Activated CD4-positive, alpha-beta T cell treated with anti-CD3 and anti-CD28 coated beads, Interleukin-2, amount 50 U/mL, for 16 hours (primary cell): ENCODE results near the gene ZNF490.
"Not testable (repeated sequence)": the region's sequence is repeated elsewhere in the genome, so short reads cannot be mapped to it uniquely, and the experiment has no call there.

Experiments
- DNase-seq: peaks from one replicate; pipeline ENCODE4 v3.0.0-alpha.2; 2020

Gene ZNF490

DNA sequence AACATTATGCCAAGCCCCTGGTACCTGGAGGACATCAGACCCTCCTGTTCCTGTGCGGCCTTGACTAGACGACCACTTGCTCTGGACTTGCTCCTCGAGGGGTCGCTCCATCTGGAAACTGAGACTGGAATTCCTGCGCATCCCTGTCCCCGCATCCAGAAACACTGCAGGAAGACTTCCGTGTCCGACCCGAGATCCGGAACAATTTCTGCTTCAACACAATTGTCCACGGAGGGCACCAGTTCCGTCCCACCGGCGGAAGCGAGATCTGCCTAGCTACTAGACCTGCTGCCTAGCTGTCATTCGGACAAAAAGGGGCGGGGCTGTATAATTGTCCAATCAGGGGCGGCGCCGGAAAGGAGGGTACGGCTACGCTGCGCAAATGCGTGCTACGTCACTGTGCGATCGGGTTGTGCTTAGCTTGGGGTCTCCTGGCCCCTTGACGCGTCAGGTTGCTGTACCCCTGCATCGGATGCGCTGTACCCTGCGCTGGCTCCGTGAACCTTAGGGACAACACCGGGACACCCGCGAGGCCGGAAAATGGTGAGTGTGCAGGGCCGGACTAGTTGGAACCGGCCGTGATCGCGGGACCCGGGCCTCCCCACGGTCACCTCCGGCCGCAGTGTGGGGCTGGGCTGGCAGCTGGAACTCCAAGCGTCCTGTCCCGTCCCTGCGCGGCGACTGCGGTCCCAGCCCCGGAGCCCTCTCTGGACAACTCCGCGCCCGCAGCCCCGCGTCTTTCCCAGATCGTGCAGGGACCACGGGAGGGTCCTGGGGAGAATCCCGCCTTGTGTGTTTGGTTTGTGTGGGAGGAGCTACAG, at the start of gene ZNF490, which contains the start of gene ZNF791:
ZNF490 (minus strand) TSS at position 274 of the 821 bp plus-strand sequence; CDS start at position 141, 133 bp downstream.
ZNF791 (plus strand) TSS at position 381 of the 821 bp plus-strand sequence; CDS start at position 541, 160 bp downstream.
- DNase-seq = peak; percentile 99

DNA sequence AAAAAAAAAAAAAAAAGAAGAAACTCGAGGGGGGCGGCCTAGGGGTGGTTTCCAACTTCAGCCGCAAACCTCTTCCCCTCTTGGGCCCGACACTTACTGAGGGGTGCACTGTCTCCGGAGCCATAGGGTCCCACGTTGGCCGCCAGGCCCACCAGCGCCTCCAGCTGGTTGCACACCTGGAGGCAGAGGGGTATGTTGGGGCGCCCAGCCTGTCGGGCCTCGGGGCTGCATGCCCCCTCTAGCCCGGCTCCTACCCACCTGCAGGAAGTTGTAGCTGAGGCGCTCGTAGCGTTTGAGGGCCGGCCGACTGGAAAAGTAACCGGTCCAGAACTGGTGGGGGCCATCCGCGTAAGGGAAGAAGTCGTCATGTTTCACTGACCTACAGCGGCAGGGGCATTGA, 47.4 kb upstream of the ZNF490 start:
- no peak for DNase-seq

DNA sequence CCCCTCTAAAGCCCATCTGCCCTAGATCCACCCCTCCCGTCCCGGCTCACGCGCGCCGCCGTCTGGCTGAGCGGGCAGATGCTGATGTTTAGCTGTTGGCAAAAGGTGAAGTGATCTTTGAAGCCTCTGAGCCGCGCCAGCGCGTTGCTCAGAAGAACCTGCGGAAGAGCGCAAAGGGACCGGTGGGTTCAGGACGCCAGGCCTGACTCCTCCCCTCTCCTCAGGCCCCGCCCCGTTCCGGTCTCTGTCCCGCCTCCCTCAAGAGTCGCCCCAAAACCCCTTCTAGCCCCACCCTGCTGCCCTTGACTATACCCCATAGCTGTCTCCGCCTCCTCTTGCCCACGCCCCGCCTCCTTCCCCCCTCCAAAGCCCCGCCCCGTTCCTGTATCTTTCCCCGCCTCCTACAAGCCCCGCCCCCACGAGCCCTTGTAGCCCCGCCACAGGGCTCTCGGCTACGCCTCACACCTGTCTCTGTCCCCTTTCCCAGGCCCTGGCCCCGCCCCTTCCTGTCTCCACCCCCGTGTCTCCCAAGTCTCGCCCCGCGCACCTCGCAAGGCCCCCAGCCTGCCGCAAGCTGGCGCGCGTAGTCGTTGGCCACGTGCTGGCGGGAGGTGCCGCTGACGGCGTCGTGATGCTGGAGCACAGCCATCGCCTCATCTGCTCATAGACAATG, 46.4 kb upstream of the ZNF490 start:
- DNase-seq = no peak

DNA sequence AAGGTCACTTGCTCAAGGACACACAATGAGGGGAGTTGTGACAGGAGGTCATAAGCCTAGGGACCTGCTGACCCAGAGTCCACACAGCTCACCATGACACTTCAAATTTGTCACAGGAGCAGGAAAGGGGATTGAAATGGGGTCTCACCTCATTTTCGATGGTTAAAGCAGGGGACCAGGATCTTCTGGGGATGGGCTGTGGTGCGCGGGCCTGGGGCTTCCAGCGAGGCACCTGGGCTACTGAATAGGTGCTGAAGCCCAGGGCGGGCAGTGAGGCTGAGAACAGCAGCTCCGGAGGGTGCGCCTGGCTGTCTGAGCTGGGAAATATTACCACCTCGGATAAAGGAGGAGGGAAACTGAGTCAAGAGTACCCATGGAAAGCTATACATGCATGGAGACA, 44.9 kb upstream of the ZNF490 start:
- DNase-seq = no peak

DNA sequence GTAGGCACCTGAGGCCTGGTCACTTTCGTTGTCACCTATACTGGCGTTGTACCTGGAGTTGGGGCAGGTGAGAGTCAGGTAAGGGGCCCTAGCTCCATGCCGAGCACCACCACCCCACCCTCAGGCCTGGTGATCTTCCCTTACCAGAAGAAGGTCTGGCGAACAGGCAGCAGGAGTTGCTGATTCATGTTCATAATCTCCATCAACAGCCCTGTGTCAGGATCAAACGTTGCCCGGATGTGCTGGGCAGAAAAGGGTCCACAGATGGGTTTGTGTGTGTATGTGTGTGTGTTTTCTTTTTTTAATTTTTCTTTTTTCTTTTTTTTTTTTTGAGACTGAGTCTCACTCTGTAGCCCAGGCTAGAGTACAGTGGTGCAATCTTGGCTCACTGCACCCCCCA, 41.6 kb upstream of the ZNF490 start:
- no peak for DNase-seq

DNA sequence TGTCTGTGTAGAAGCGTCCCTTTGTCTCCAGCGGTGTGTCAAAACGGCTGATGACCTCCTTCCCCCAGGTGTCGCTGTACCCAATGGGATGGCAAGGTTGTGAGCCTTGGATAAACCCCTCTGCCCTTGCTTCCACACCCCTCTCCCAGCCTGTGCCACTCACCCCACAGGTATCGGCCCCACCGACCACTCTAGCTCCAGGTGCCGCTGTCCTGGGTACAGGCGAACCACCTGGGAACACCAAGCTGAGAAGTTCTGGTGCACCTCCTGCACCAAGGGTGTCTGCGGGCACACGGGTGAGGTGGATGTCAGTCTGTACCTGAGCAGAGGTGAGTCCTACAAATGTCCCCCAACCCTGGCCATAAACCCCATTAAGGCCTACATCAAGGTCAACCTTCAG, 39.3 kb upstream of the ZNF490 start:
- no peak for DNase-seq

DNA sequence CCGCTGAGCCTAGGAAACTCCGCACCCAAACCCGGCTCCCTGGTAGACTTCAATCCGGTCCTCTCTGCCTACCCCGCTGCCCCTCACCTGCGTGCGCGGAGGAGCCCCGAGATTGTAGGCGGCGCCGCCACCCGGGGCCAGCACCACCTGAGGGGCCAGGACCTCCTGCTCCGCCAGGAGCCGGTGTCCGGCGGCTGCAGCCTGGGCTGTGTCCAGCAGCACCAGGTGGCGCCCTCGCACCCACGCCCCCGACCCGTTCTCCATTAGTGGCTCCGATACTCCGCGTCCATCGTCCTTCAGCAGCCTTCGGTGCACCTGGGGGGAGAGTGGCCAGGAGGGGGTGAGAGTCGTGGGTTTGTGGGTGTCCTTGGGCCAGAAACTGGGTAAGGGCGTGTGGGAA, 37.5 kb upstream of the ZNF490 start:
- DNase-seq = no peak

DNA sequence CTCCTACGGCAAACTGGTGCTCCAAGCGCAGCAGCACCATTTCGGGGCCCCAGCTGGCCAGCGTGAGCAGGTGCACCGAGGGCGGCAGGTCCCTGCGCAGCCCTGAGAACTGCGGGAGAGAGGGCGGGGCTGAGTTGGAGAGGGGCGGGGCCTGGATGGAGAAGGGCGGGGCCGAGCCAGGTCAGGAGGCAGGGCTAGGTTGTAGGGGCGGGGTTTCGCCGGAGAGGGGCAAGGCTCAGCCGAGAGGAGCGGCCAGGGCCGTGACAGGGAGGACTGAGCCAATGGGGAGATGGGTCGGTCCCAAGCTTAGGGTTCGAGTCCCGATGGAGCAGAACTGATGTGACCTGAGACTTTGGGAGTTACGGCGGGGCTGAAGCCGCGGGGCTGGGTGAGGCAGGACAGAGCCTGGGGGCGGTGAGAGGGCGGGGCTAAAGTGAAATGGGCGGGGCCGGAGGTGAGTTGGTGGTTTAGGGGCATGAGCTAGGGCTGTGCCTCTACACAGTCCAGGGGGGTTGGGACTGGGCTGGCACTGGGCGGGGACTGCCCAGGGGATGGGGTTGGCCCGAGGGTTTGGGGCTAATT, 37.0 kb upstream of the ZNF490 start:
- peak; percentile 43 for DNase-seq

DNA sequence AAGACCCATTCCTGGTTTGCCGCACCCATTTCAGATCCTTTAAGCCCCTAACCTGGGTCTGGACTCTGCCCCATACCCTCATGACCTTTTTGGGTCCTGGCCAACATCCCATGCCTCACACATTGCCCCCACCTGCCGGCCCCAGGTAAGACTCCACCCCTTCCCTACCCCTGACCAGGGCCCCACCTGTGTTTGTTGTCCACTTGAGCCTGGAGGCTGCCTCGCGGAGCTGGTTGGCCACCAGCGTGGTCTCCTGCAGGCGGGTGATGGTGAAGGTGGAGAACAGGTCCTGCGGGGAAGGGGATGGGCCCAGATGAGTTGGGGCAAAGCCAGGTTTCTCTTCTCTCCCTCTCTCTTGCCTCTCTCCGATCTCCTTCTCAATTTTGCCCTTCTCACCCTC, 36.4 kb upstream of the ZNF490 start:
- no peak for DNase-seq

DNA sequence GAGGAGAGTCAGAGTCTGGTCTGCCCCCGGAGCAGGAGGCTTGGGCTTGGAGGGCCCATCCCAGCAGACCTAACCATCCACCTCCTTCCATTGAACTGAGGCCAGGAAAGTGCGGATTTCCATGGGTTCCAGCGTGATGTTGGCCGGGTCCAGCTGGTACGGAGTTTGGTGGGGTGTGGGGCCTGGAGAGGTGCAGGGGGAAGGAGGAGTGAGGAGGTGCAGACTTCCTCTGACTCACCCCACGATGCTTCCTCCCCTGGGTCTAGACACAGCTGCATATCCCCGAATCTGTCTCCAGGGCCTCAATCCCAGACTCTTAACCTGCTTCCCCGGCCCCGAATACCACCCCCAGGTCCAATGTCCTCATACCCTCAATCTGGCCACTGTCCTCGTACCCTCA, 35.9 kb upstream of the ZNF490 start:
- DNase-seq = no peak

DNA sequence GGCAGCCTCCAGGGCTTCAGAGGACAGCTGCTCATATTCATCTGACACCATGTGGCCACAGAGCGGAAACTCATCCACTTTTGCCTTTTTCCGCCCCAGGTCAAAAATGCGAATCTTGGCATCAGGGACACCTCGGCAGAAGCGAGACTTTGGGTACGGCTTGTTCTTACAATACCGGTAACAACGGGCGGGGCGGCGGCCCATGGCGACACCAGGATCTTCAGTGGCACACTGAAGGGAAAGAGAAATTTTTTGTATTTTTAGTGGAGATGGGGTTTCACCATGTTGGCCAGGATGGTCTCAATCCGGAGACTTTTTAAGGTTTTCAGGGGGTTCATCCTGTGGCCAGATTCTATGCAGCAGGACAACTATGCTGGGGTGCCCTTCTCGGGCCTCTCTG, 33.1 kb upstream of the ZNF490 start:
- DNase-seq = not testable (repeated sequence)

DNA sequence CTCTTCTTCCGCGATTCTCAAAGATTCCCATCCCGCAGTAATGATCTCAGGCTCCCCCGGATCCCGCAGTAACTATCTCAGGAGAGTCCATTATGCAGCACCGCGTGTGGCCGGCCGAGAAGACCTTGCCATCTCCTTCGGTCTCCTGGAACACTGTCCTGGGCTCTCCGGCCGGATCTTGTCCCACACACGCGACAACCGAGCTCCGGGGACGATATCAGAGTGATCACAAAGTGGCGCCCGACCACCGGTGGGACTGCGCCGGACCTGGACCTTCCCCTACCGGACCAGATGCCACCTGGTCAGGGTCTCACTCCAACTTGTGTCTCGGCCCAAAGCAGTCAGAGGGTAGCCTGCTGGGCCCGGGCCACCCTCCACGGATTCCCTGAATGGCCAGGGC, 31.9 kb upstream of the ZNF490 start:
- no peak for DNase-seq

DNA sequence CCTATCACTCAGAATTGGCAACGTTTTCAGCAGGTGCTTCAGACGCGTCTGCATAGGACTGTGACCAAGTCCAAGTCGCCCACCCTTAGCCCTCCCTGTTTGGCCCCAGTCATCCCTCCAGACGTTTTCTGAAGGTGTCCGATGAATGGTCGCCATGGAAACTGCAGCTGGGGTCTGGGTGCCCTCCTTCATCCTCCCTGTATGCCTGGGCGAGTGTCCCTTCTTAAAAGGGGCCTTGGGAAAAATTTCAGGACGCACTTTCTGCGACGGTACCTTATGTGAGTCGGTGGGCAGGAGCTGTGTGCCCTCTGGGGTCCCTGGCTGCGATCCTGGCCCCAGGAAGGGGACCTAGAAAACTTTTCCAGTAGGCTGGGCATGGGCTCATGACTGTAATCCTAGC, 30.8 kb upstream of the ZNF490 start:
- no peak for DNase-seq

DNA sequence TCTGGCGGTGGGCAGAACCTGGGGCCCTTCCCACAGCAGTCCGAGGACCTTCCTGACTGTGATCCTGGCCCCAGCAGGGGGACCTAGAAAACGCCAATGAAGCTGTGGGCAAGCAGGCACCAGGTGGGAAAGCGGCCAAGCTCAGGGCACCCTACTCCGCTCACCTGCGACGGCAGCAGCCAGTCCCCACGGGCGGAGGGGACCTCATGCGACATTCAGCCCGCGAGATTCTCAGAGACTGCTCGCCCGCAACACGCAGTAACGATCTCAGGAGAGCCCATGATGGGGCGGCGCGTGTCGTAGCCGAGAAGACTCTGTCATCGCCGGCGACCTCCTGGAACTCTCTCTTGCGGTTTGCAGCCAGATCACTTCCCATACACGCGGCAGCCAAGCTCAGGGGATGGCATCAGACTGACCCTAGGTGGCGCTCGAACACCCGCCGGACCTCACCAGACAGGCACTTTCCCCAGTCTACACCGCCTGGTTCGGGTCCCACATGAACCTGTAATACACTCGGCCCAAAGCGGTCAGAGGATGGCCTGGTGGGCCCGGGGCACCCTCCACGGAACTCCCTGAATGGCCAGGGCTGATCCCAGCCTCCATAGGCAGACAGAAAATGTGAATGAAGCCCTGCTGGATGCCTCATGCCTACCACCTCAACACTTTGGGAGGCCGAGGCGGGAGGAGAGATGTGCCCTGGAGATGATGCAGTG, 29.4 kb upstream of the ZNF490 start:
- DNase-seq = peak; percentile 90

DNA sequence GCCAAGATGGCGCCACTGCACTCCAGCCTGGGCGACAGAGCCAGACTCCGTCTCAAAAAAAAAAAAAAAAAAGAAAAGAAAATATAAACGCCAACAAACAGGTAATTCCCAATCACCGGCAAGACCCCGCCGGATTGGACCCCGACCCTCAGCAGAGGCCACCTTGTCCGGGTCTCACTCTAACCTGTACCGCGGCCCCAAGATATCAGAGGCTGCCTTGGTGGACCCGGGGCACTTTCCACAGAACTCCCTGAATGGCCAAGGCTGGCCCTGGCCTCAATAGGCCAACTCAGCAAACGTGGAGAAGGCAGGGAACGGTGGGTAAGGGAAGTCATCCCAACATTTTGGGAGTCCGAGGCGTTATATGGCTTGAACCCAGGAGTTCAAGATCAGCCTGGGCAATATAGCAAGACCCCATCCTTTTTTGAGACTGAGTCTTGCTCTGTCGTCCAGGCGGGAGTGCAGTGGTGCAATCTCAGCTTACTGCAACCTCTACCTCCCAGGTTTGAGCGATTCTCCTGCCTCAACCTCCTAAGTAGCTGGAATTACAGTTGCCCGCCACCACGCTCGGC, 28.1 kb upstream of the ZNF490 start:
- DNase-seq = no peak

DNA sequence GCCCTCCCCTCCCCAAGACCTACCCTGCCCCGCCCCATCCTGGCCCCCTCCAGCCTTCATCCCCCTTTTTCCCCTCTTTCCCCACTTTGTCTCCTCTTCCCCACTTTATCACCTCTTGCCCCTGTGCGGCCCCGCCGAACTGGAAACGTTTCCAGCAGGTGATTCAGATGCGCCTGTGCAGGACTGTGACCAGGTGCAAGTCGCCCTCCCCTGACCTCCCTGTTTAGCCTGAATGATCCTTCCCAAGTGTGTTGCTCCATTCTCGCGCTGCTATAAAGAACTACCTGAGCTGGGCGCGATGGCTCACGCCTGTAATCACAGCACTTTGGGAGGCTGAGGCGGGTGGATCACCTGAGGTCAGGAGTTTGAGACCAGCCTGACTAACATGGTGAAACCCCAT, 26.0 kb upstream of the ZNF490 start:
- no peak for DNase-seq

DNA sequence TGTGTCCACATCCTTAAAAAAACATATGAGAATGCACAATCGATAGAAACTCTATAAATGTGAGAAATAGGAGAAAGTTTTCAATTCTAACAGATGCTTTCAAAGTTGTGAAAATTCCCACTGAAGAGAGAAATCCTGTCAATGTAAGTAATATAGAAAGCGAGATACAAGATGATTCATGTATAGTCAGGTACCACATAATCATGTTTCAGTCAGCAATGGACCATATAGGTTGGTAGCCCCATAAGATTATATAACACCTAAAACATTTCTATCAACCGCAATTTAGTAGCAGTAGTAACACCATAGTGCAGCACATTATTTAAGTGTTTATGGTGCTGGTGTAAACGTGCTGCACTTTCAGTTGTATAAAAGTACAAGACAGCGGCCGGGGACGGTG, 18.6 kb upstream of the ZNF490 start:
- DNase-seq = no peak

DNA sequence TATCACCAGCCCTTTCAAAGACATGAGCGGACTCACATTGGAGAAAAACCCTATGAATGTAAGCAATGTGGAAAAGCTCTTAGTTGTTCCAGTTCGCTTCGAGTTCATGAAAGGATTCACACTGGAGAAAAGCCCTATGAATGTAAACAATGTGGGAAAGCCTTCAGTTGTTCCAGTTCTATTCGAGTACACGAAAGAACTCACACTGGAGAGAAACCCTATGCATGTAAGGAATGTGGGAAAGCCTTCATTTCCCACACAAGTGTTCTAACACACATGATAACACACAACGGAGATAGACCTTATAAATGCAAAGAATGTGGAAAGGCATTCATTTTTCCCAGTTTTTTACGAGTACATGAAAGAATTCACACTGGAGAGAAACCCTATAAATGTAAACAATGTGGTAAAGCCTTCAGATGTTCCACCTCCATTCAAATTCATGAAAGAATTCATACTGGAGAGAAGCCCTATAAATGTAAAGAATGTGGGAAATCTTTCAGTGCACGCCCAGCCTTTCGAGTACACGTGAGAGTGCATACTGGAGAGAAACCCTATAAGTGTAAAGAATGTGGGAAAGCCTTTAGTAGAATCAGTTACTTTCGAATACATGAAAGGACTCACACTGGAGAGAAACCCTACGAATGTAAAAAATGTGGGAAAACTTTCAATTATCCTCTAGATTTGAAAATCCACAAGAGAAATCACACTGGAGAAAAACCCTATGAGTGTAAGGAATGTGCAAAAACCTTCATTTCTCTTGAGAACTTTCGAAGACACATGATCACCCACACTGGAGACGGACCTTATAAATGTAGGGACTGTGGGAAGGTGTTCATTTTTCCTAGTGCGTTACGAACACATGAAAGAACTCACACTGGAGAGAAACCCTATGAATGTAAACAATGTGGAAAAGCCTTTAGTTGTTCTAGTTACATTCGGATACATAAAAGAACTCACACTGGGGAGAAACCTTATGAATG, 17.7 kb upstream of the ZNF490 start:
- DNase-seq = no peak

DNA sequence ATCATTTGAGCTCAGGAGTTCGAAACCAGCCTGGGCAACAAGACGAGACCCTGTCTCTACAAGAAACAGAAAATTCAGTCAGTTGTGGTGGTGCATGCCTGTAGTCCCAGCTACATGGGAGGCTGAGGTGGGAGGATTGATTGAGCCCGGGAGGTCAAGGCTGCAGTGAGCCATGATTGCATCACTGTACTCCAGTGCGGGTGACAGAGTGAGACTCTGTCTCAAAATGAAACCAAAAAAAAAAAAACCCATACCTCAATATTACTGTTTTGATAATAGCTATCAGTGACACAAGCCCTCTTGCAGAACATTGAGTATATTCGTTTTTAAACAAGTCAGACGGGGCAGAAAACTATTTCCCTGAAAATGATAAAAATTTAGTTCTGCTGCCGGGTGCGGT, 16.3 kb upstream of the ZNF490 start:
- DNase-seq = no peak

DNA sequence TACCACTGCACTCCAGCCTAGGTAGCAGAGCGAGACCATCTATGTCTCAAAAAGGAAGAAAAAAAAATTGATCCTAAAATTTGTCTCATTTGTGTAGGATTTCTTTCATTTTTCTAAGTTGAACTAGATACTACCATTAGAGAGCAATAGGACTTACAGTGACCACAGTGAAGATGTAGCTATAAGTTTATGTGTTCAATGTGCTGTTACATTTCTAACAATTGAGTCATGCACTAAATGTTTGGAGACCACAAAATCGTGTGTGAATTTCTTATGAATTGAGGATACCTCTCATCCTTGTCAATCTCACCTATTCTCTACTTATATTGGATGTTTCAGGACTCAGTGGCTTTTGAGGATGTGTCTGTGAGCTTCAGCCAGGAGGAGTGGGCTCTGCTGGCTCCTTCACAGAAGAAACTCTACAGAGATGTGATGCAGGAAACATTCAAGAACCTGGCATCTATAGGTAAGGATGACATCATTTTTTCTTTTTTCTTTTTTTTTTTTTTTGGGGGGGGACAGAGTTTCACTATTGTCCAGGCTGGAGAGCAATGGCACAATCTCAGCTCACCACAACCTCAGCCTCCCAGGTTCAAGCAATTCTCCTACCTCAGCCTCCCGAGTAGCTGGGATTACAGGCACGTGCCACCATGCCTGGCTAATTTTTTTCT, 12.9 kb upstream of the ZNF490 start:
- DNase-seq = no peak
